Natural killer cell (primary cell): Measurements from ENCODE around the gene SPINK5. TPM values are rescaled to one million over a fixed set of nuclear protein-coding genes. Genes with fewer than 3 reads are reported as not detected.

Source experiments
- ATAC-seq, 3 donors: fragments of 150-1000 bp in 2 of 3; fragments of 200-7000 bp in 1 of 3; cut with Tn5 transposase; 1 replicate in 1 of 3; 2 replicates in 2 of 3; pipeline ENCODE4 v1.10.0; 2021; ENCODE audit warnings: mild to moderate bottlenecking in 2 of 3, moderate library complexity in 2 of 3
- DNase-seq, 2 donors: peaks; one replicate each; pipeline versions ENCODE4 v3.0.0 to v3.0.0-alpha.2; 2013 to 2021; ENCODE audit warnings: mixed read lengths in 1 of 2
- H3K27ac ChIP-seq: one replicate; pipeline ENCODE4 v1.5.1; 2013; ENCODE audit warnings: mild to moderate bottlenecking, low read length
- H3K27me3 ChIP-seq: one replicate; pipeline ENCODE4 v1.6.1; 2013; ENCODE audit warnings: low read length; ENCODE audit not compliant: control insufficient read depth, insufficient read depth
- H3K36me3 ChIP-seq: one replicate; pipeline ENCODE4 v1.6.1; 2013; ENCODE audit warnings: low read length; ENCODE audit not compliant: control insufficient read depth, insufficient read depth
- H3K4me1 ChIP-seq: one replicate; pipeline ENCODE4 v1.6.1; 2013; ENCODE audit warnings: low read length; ENCODE audit not compliant: control insufficient read depth, insufficient read depth
- H3K4me3 ChIP-seq: one replicate; pipeline ENCODE4 v1.5.1; 2013; ENCODE audit warnings: low read length
- H3K9me3 ChIP-seq: one replicate; pipeline ENCODE4 v1.6.1; 2013; ENCODE audit warnings: low read length; ENCODE audit not compliant: control insufficient read depth, insufficient read depth
- H3K27ac Mint-ChIP-seq, 2 donors: one replicate each; pipeline ENCODE4 v1.8.0; 2022; ENCODE audit warnings: mild to moderate bottlenecking in 2 of 2, mixed read lengths in 2 of 2, moderate library complexity in 1 of 2
- H3K27me3 Mint-ChIP-seq, 2 donors: one replicate each; pipeline ENCODE4 v1.8.0; 2022; ENCODE audit warnings: low read depth in 2 of 2, mixed read lengths in 2 of 2
- H3K36me3 Mint-ChIP-seq: one replicate; pipeline ENCODE4 v1.8.0; 2022; ENCODE audit warnings: mixed read lengths
- H3K4me1 Mint-ChIP-seq, 2 donors: one replicate each; pipeline ENCODE4 v1.8.0; 2022; ENCODE audit warnings: mixed read lengths in 2 of 2
- H3K4me3 Mint-ChIP-seq: one replicate; pipeline ENCODE4 v1.8.0; 2022; ENCODE audit warnings: mild to moderate bottlenecking, moderate library complexity, mixed read lengths
- H3K9me3 Mint-ChIP-seq, 2 donors: one replicate each; pipeline ENCODE4 v1.8.0; 2022; ENCODE audit warnings: mixed read lengths in 2 of 2
- CTCF ChIP-seq: fragments of 200-600 bp; IDR thresholded peaks from one replicate; pipeline ENCODE4 v1.8.0; 2022; ENCODE audit warnings: antibody characterized with exemption
- WGBS: methylation state at CpG from one replicate; pipeline ENCODE4 v1.1.7; 2013; ENCODE audit warnings: missing lambda C conversion rate; ENCODE audit not compliant: insufficient coverage; 5-methylcytosine and 5-hydroxymethylcytosine counted together
- intact Hi-C: fragments of 100-400 bp; cut with micrococcal nuclease; formaldehyde crosslinking; loops from one replicate; pipeline ENCODE4 v1.14.2; 2022
- total RNA-seq, 4 donors: library from RNA; stranded (reverse); fragments of 120-200 nt in 1 of 4; gene quantifications; one replicate each; pipeline versions ENCODE4 v1.2.3 to v1.2.4, GENCODE V29; 2013 to 2022

Gene SPINK5
- total RNA-seq, 3 donors from 2014 or later (not counting 1 experiment from before 2014, with no cell fraction given) = not detected

GRCh38 chr5:148140846-148141245 is 77.1 kb downstream of the SPINK5 start:
- H3K27me3 ChIP-seq = no peaks in the 10 kb centered on the region
- no peak for TF ChIP-seq CTCF
- H3K9me3 Mint-ChIP-seq = peaks cover 0 to 5% of the 10 kb centered on the region in 2 donors
- no peak for DNase-seq
- no peak overlapping the region for H3K27ac ChIP-seq
- H3K4me3 Mint-ChIP-seq = no peak overlapping the region
- no peaks in the 10 kb centered on the region for H3K36me3 Mint-ChIP-seq
- no peak for ATAC-seq
- H3K36me3 ChIP-seq = no peaks in the 10 kb centered on the region
- intact Hi-C loops = no loop called here
- H3K4me1 Mint-ChIP-seq = no peaks in the 10 kb centered on the region
- WGBS = 100% methylated on average over 1 of the region's 3 CpGs
- no peaks in the 10 kb centered on the region for H3K27me3 Mint-ChIP-seq
- H3K9me3 ChIP-seq = no peaks in the 10 kb centered on the region
- no peak overlapping the region for H3K27ac Mint-ChIP-seq
- no peak overlapping the region for H3K4me3 ChIP-seq
- H3K4me1 ChIP-seq = no peaks in the 10 kb centered on the region

- no peak overlapping the region for H3K27ac ChIP-seq
- Mint-ChIP-seq H3K27me3 (no peaks in the 10 kb centered on the region), H3K27ac (no peak overlapping the region), H3K4me1 (no peaks in the 10 kb centered on the region), H3K9me3 (peaks cover 0 to 5% of the 10 kb centered on the region in 2 donors), H3K36me3 (no peaks in the 10 kb centered on the region), H3K4me3 (no peak overlapping the region)
- no peaks in the 10 kb centered on the region for H3K4me1 ChIP-seq
- no peak overlapping the region for H3K4me3 ChIP-seq
- DNase-seq (no peak), ATAC-seq (no peak)
- intact Hi-C loops = no loop called here
- no peaks in the 10 kb centered on the region for H3K9me3 ChIP-seq
- no peaks in the 10 kb centered on the region for H3K36me3 ChIP-seq
- TF ChIP-seq CTCF = no peak
- WGBS = 92% methylated on average over 2 of the region's 2 CpGs
- no peaks in the 10 kb centered on the region for H3K27me3 ChIP-seq
Observed at GRCh38 chr5:148141645-148142044, 77.9 kb downstream of the SPINK5 start.

- no peak overlapping the region for H3K4me3 Mint-ChIP-seq
- no peak for TF ChIP-seq CTCF
- no peak for DNase-seq
- no peaks in the 10 kb centered on the region for H3K4me1 Mint-ChIP-seq
- H3K4me1 ChIP-seq = no peaks in the 10 kb centered on the region
- H3K9me3 ChIP-seq = no peaks in the 10 kb centered on the region
- H3K36me3 Mint-ChIP-seq = no peaks in the 10 kb centered on the region
- peaks cover 0 to 5% of the 10 kb centered on the region in 2 donors for H3K9me3 Mint-ChIP-seq
- no peaks in the 10 kb centered on the region for H3K27me3 Mint-ChIP-seq
- no peaks in the 10 kb centered on the region for H3K36me3 ChIP-seq
- no peak for ATAC-seq
- H3K27me3 ChIP-seq = no peaks in the 10 kb centered on the region
- intact Hi-C loops = no loop called here
- no peak overlapping the region for H3K4me3 ChIP-seq
- no peak overlapping the region for H3K27ac Mint-ChIP-seq
- no peak overlapping the region for H3K27ac ChIP-seq
Observed at GRCh38 chr5:148145916-148146315, 82.1 kb downstream of the SPINK5 start.

GRCh38 chr5:148146487-148146886 is 82.7 kb downstream of the SPINK5 start:
- no peaks in the 10 kb centered on the region for H3K36me3 ChIP-seq
- no peak for TF ChIP-seq CTCF
- intact Hi-C loops = no loop called here
- no peaks in the 10 kb centered on the region for H3K4me1 Mint-ChIP-seq
- H3K4me3 ChIP-seq = no peak overlapping the region
- no peak overlapping the region for H3K27ac Mint-ChIP-seq
- peaks cover 0 to 5% of the 10 kb centered on the region in 2 donors for H3K9me3 Mint-ChIP-seq
- H3K27ac ChIP-seq = no peak overlapping the region
- DNase-seq (no peak), ATAC-seq (no peak)
- whole genome bisulfite sequencing = 100% methylated on average over 1 of the region's 1 CpG
- H3K4me1 ChIP-seq = no peaks in the 10 kb centered on the region
- no peak overlapping the region for H3K4me3 Mint-ChIP-seq
- H3K9me3 ChIP-seq = no peaks in the 10 kb centered on the region
- no peaks in the 10 kb centered on the region for H3K36me3 Mint-ChIP-seq
- H3K27me3 Mint-ChIP-seq = no peaks in the 10 kb centered on the region
- no peaks in the 10 kb centered on the region for H3K27me3 ChIP-seq
